Measurements from ENCODE around the gene LLPH.

LLPH gene

GRCh38 chr12:66090157-66090556, 40.4 kb downstream of the LLPH start:
- no peak for DNase-seq (ENCODE audit: low spot score)

DNA sequence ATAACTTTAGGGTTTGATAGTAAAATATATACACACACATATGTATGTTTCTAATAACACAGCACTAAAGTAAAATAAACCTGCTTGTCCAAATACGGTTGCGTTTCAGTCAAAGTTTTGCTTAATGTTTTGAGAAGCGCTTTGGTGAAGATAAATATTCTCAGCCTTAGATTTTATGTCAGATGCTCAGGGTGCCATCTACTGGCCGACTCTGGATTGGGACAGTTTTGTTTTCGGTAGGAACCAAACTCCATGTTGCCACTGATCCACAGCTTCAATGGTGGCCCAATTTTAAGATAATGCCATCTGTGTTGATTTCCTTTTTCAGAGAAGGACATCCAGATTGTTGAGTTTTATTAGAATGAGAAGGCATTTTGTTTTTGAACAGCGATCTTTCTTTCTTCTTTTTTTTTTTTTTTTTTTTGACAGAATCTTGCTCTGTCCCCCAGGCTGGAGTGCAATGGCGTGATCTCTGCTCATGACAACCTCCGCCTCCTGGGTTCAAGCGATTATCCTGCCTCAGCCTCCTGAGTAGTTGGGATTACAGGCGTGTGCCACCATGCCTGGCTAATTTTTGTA, 43.1 kb downstream of the LLPH start:
- DNase-seq (ENCODE audit: low spot score) = peak; percentile 69

- DNase-seq (ENCODE audit: low spot score) = no peak
These were observed 44.6 kb downstream of the LLPH start for GRCh38 chr12:66085998-66086397.

GRCh38 chr12:66085213-66085612, 45.3 kb downstream of the LLPH start:
- DNase-seq (ENCODE audit: low spot score) = no peak

DNA sequence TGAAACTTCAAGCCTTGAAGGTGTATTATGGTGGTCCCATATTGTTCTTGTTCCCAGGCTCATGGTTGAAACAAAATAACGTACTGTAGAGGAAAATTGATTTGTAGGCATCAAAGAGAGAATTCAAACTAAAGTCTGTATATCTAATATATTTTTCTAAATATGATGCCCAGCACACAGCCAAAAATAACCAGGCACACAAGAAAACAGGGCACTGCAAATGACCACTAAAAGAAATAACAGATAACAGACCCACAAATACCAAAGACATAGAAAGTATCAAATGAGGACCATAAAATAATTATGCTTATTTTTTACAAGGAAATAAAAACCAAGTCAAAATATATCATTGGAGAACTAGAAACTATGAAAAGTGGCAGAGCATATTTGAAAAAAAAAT, 46.8 kb downstream of the LLPH start:
- DNase-seq (ENCODE audit: low spot score) = no peak

DNA sequence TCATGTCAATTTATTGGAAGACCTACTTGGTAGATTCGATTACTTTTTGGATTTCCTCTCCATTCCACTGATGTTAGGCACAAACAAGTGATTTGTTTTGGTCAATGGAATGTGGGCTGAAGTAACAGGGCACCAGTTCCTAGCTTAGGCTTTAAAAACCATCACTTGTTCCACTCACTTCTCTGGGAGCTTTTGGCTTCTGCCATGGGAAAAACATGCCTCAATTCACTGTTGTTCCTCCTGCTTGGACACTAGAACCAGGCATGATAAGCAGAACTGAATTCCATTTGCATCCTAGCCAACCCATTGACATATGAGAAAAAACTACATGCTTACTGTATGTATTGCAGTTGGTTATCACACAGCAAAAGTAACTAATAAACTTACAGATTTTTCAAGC, 47.8 kb downstream of the LLPH start:
- no peak for DNase-seq (ENCODE audit: low spot score)

GRCh38 chr12:66080791-66081190, 49.8 kb downstream of the LLPH start:
- DNase-seq (ENCODE audit: low spot score) = no peak

DNA sequence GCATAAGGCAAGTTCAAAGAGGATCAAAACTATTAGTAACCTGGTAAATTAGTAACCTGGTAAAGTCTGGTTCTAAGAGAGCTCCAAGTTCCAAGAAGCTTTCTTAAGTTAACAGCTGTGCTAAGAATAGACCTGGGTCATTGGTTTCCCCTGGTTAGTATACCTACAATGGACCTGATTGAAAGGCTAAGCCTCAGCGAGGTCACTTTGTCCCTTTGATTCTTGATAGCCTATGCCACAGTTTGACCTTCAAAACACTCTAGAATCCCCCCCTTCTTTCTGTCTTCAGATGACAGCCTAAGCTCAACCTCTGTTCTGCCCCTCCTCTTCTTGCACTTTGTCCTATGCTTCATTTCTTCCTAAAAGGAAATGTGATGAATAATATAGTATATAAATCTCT, 53.0 kb downstream of the LLPH start:
- DNase-seq (ENCODE audit: low spot score) = peak; percentile 17

DNA sequence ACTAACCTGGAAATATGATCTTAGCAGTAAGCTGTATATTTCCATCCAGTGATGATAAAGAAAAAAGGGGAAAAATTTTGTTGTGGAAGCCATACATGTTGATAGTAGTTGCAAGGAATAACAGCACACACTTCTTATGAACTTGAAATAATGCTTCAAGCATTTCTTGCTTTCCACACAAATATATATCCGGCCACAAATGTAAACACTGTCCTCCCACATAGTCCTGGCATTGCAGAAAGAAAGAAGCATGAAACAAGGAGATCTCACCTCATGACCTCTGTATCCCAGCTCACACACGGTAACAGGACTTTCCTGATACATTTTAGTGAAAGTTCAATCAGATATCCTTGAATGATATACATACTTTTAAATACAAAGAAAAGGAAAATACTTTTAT, 56.0 kb downstream of the LLPH start:
- no peak for DNase-seq (ENCODE audit: low spot score)

- no peak for DNase-seq (ENCODE audit: low spot score)
These were observed 58.0 kb downstream of the LLPH start for GRCh38 chr12:66072566-66072965.

- no peak for DNase-seq (ENCODE audit: low spot score)
These were observed 58.4 kb downstream of the LLPH start for GRCh38 chr12:66072135-66072534.

- no peak for DNase-seq (ENCODE audit: low spot score)
These were observed 59.0 kb downstream of the LLPH start for GRCh38 chr12:66071549-66071948.

- no peak for DNase-seq (ENCODE audit: low spot score)
These were observed 60.0 kb downstream of the LLPH start for GRCh38 chr12:66070378-66071120.

GRCh38 chr12:66066929-66067523, 63.5 kb downstream of the LLPH start:
- no peak for DNase-seq (ENCODE audit: low spot score)

All from kidney tubule cell (primary cell).